Ectodermal cell (in vitro differentiated cells): ENCODE measurements around the gene NRIP2. TPM values are rescaled to one million over a fixed set of nuclear protein-coding genes. Genes with fewer than 3 reads are reported as not detected.
"Not testable (repeated sequence)": the region's sequence is repeated elsewhere in the genome, so short reads cannot be mapped to it uniquely, and the experiment has no call there.

Experiments used
- H3K27ac ChIP-seq: 2 replicates; pipeline ENCODE4 v1.7.0; 2013; ENCODE audit warnings: mild to moderate bottlenecking, low read depth, low read length; ENCODE audit not compliant: insufficient read depth, poor library complexity, severe bottlenecking
- H3K27me3 ChIP-seq: 2 replicates; pipeline ENCODE4 v1.7.0; 2013; ENCODE audit warnings: mild to moderate bottlenecking, low read length; ENCODE audit not compliant: insufficient read depth, control insufficient read depth, poor library complexity, severe bottlenecking
- H3K36me3 ChIP-seq: one replicate; pipeline ENCODE4 v1.7.0; 2013; ENCODE audit warnings: low read length; ENCODE audit not compliant: control insufficient read depth, insufficient read depth
- H3K4me1 ChIP-seq: one replicate; pipeline ENCODE4 v1.7.0; 2013; ENCODE audit warnings: low read length; ENCODE audit not compliant: control insufficient read depth, insufficient read depth
- H3K4me3 ChIP-seq: 2 replicates; pipeline ENCODE4 v1.7.0; 2013; ENCODE audit warnings: low read depth, low read length, control low read depth; ENCODE audit not compliant: insufficient read depth
- H3K9me3 ChIP-seq: 2 replicates; pipeline ENCODE4 v1.7.0; 2013; ENCODE audit warnings: mild to moderate bottlenecking, low read length, moderate library complexity; ENCODE audit not compliant: control insufficient read depth
- WGBS, 2 experiments: methylation state at CpG; one replicate each; pipeline ENCODE4 v1.1.7; 2013; ENCODE audit warnings: missing lambda C conversion rate in 2 of 2; 5-methylcytosine and 5-hydroxymethylcytosine counted together
- polyA plus RNA-seq, 4 experiments: library from polyadenylated mRNA; stranded (reverse); fragments of 50-300 nt; gene quantifications; one replicate each; pipeline ENCODE4 v1.2.3, GENCODE V29; 2013

The NRIP2 gene, protein sequence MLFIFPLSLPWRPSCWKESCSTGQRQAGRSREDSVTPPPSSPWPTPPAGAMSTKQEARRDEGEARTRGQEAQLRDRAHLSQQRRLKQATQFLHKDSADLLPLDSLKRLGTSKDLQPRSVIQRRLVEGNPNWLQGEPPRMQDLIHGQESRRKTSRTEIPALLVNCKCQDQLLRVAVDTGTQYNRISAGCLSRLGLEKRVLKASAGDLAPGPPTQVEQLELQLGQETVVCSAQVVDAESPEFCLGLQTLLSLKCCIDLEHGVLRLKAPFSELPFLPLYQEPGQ
- polyA plus RNA-seq (2013, experiment 1 of 4) = 0.83 TPM
- 0.69 TPM for polyA plus RNA-seq (2013, experiment 2 of 4)
- 0.32 TPM for polyA plus RNA-seq (2013, experiment 3 of 4)
- 0.12 TPM for polyA plus RNA-seq (2013, experiment 4 of 4)

DNA sequence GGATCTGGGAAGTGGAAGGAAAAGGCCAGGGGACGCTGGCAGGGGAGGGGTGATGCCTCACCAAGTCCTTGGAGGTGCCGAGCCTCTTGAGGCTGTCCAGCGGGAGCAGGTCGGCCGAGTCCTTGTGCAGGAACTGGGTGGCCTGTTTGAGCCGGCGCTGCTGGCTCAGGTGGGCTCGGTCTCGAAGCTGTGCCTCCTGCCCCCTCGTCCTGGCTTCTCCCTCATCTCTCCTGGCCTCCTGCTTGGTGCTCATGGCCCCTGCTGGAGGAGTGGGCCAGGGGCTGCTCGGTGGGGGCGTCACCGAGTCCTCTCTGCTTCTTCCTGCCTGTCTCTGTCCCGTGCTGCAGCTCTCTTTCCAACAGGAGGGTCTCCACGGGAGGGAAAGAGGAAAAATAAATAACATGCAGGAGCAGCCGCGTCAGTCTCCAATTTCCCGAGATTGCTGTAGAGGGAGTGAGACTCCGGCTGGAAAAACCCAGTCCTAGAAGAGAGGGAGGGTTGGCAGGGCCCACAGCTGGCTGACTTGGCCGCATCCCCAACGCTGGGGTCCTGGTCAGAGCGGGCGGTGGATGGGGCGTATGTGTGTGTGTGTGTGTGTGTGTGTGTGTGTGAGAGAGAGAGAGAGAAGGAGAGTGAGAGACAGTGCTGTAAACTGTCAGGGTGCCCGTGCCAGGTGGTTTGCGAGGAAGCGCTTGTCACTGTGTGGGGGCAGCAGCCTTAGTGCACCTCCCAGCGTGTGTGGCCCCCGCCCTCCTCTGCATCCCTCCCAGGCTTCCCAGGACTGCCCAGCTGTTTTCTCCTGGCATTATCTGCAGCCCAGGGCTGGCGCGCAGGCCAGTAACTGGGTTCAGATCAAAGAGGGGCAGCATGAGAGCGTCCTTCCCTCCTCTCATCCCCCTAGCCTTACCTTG is at the start of gene NRIP2:
TSS of gene NRIP2 (minus strand) at position 455 of the 911 bp plus-strand sequence. CDS start at position 403, 52 bp downstream.
- H3K4me3 ChIP-seq = no peak within 1 kb of the TSS
- peaks cover 22% of the 10 kb centered on the region for H3K4me1 ChIP-seq
- H3K36me3 ChIP-seq = peaks cover 6% of the 10 kb centered on the region
- H3K27me3 ChIP-seq = no peaks in the 10 kb centered on the region
- no peak within 1 kb of the TSS for H3K27ac ChIP-seq
- 42% methylated on average over 32 of the region's 32 CpGs for WGBS, 2 experiments
- no peaks in the 10 kb centered on the region for H3K9me3 ChIP-seq

DNA sequence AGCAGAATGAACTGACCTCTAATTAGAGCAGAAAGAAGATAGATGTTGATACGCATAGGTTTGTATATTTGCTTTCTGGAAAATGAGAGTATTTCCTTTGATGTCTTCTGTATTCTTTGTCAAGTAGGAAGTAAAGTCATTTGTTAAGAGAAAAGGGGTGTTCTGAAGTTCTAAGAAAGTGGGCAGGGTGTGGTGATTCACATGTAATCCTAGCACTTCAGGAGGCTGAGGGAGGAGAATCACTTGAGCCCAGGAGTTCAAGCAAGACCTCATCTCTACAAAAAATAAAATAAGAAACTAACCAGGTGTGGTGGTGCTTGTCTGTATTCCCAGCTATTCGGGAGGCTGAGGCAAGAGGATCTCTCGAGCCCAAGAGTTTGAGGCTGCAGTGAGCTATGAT is 45.0 kb upstream of the NRIP2 start:
- WGBS, 2 experiments = 97 to 99% methylated on average over 3 of the region's 3 CpGs
- H3K27ac ChIP-seq = no peak overlapping the region
- H3K4me1 ChIP-seq = peaks cover 6% of the 10 kb centered on the region
- H3K27me3 ChIP-seq = no peaks in the 10 kb centered on the region
- no peaks in the 10 kb centered on the region for H3K9me3 ChIP-seq
- H3K36me3 ChIP-seq = no peaks in the 10 kb centered on the region
- no peak overlapping the region for H3K4me3 ChIP-seq

DNA sequence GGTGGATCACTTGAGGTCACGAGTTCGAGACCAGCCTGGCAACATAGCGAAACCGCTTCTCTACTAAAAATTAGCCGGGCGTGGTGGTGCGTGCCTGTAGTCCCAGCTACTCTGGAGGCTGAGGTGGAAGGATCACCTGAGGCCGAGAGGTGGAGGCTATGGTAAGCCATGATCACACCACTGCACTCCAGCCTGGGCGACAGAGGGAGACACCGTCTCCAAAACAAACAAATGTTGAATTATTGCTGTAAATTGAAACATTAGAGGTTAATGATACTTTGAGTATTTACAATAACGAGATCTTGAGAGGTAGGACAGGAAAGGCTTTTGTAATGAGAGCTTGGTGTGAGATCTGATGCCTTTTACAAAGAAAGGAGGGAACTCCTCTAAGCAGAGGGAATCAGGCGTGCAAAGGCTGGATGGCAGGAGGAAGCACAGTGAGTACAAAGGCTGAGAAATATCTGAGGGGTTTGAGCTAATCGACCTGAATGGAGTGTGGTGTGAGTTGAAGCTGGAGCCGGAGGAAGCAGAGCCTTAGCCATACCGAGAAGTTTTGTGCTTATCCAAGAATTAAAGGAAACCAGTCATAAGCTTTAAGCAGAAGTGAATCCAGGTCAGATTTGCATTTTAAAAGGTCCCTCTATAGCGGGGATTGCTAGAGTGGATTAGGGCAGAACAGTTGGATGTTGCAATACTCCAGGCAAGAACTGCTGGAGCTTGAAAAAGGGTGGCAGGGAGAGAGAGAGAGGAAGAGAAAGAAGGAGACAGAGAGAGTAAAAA is 43.3 kb upstream of the NRIP2 start:
- H3K27me3 ChIP-seq = no peaks in the 10 kb centered on the region
- H3K36me3 ChIP-seq = peaks cover 13% of the 10 kb centered on the region
- H3K9me3 ChIP-seq = no peaks in the 10 kb centered on the region
- H3K4me3 ChIP-seq = peak overlapping the region; percentile 98
- H3K4me1 ChIP-seq = peaks cover 6% of the 10 kb centered on the region
- peak overlapping the region; percentile 85 for H3K27ac ChIP-seq
- WGBS, 2 experiments = 23 to 24% methylated on average over 16 of the region's 16 CpGs

DNA sequence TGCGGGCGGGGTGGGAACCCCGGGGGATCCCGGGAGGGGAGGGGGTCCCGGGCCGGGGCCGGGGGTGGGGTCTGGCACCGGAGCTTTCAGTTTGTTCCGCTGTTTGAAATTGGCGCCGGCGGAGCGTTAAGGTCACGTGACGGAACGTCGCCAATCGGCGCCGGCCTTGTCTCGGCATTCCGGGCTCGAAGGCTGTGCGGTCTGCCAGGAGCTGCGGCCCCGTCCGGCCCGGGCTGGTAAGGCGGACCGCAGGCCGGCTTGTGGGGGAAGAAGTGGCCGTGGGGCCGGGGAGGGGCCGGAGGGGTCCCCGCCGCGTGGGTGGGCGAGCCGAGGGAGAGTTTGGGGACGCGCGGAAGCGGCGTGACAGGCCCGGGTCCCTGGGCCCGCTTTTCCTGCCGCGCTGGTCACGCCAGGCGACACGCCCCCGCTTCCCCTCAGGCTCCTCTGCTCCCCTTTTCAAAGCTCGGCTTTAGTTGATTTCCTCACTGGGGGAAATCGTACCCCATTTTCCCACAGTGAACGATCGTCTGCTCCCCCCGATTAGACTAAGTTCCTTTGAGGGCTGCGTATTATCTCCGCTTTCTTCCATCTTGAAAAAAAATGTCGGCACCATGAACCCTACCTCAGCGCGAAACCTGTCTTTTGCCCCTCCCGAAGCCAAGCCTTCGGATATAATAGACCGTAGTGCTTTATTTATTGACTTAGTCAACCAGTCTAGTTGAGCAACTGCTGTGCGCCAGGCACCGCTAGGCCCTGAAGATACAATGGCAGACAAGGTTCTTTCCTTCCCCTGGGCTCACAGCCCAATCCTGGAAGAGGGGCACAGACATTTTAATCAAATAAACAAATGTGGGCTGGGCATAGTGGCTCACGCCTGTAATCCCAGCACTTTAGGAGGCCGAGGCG is 42.5 kb upstream of the NRIP2 start, which contains the start of the genes FOXM1 and RHNO1:
TSS of gene FOXM1 (minus strand) at position 128 of the 906 bp plus-strand sequence. CDS start 2,696 bp downstream, outside the sequence.
TSS of gene RHNO1 (plus strand) at position 177 of the 906 bp plus-strand sequence. CDS start 8,144 bp downstream, outside the sequence.
- H3K27me3 ChIP-seq = no peaks in the 10 kb centered on the region

DNA sequence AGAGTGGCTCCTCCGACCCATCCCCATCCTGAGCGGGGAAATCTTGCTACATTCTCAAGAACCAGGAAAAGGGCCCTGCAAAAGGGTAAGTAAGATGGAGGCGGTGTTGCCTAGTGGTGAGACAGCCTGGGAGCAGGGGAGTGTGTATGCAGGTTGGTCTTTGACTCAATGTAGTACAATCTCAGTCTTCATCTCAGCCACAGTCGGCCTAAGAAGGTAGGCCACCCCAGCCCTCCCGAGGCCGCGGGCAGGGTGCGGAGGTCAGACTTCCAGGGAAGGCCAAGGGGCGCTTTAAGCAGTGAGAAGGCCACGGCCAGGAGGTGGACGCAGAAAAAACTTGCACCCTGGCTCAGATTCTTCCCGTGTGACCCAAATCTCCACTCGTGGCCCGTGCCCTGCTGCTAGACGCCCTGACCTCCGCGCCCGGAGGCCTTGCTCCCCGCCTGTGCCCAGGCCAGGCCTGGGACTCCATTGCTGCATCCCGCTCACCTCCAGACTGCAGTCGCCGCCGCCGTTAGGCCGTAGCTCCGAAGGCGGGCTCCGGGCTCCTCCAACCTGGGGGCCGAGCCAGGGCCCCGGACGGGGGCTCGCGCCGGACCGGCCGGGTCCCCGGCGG is 41.7 kb upstream of the NRIP2 start:
- Histone ChIP-seq H3K27ac (peak overlapping the region; percentile 6), H3K36me3 (peaks cover 26% of the 10 kb centered on the region), H3K4me1 (peaks cover 6% of the 10 kb centered on the region), H3K4me3 (peak overlapping the region; percentile 98), H3K9me3 (no peaks in the 10 kb centered on the region), H3K27me3 (no peaks in the 10 kb centered on the region)
- 2% methylated on average over 38 of the region's 38 CpGs for WGBS, 2 experiments

More for the DNA sequence above, 42.5 kb upstream of the NRIP2 start, which contains the start of the genes FOXM1 and RHNO1:
- Histone ChIP-seq H3K4me3 (peak within 1 kb of the TSS; percentile 98), H3K36me3 (peaks cover 20% of the 10 kb centered on the region), H3K27ac (peak within 1 kb of the TSS; percentile 85), H3K4me1 (peaks cover 6% of the 10 kb centered on the region), H3K9me3 (no peaks in the 10 kb centered on the region)
- WGBS, 2 experiments = 1% methylated on average over 70 of the region's 70 CpGs

DNA sequence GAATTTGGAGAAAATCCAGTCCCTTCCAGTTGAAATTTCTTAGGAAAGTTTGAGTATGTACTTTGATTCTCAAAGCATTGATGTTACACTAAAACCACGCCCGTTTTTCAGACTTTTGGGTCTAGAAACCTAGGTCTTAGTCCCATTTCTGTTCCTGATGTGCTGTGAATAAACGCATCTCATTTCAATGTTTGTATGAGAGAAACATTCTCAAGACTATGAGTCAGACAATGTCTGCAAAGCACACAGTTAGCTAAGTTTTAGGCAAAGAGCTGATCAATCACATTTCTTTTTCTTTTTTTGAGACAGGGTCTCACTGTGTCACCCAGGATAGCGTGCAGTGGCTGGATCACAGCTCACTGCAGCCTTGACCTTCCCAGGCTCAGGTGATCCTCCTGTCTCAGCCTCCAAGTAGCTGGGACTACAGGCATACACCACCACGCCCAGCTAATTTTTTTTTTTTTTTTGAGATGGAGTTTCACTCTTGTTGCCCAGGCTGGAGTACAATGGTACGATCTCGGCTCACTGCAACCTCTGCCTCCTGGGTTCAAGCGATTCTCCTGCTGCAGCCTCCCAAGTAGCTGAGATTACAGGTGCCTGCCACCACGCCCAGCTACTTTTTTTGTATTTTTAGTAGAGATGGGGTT is 34.3 kb upstream of the NRIP2 start:
- not testable (repeated sequence) for H3K4me3 ChIP-seq, H3K9me3 ChIP-seq, H3K4me1 ChIP-seq, H3K27ac ChIP-seq, H3K27me3 ChIP-seq
- H3K36me3 ChIP-seq = peaks cover 73% of the 10 kb centered on the region
- WGBS, 2 experiments = 88% methylated on average over 9 of the region's 9 CpGs

DNA sequence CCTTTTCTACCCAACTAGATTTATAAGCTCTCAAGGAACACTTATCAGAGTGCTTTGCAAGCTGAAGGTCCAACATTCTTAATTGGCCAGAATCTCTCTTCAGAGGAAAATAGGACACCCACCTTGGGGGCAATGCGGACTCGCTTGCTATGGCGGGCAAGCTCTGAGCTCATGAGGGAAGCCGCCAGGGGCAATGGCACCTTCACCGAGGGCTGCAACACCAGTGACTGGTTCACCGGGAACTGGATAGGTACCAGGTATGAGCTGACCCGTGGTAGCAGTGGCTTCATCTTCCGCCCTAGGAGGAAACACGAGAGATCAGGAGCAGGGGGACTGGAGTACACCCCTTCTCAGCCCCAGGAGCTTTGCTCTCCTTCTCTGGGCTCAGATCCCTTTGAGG is 29.4 kb upstream of the NRIP2 start:
- H3K27ac ChIP-seq = no peak overlapping the region
- H3K4me3 ChIP-seq = no peak overlapping the region
- H3K9me3 ChIP-seq = no peaks in the 10 kb centered on the region
- H3K27me3 ChIP-seq = no peaks in the 10 kb centered on the region
- no peaks in the 10 kb centered on the region for H3K4me1 ChIP-seq
- H3K36me3 ChIP-seq = peaks cover 74% of the 10 kb centered on the region
- WGBS, 2 experiments = 95 to 98% methylated on average over 9 of the region's 9 CpGs

DNA sequence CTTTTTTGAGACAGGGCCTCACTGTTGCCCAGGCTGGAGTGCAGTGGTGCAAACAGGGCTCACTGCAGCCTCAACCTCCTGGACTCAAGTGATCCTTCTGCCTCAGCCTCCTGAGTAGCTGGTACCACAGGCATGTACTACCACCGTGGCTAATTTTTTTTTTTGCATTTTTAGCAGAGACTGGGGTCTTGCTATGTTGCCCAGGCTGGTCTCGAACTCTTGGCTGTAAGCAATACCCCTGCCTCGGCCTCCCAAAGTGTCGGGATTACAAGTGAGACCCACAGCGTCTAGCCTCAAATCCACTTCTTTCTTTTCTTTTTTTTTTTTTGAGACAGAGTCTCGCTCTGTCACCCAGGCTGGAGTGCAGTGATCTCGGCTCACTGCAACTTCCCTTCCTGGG is 28.6 kb upstream of the NRIP2 start:
- H3K9me3 ChIP-seq, H3K4me3 ChIP-seq, H3K4me1 ChIP-seq, H3K27me3 ChIP-seq, H3K27ac ChIP-seq: not testable (repeated sequence)
- 92 to 95% methylated on average over 7 of the region's 7 CpGs for WGBS, 2 experiments
- peaks cover 74% of the 10 kb centered on the region for H3K36me3 ChIP-seq
